Lung (tissue), 12 donors: ENCODE data around the gene LARGE1. TPM values are rescaled to one million over a fixed set of nuclear protein-coding genes. Genes with fewer than 3 reads are reported as not detected.

Experiments used
- ATAC-seq: fragments of 200-7000 bp; cut with Tn5 transposase; one replicate; pipeline ENCODE4 v1.9.1; 2020; ENCODE audit warnings: moderate number of reproducible peaks; ENCODE audit not compliant: insufficient read depth, low FRiP score
- DNase-seq, 3 donors: peaks; one replicate each; pipeline ENCODE4 v3.0.0-alpha.2; 2013 to 2017
- H3K27ac ChIP-seq, 2 donors: one replicate each; pipeline ENCODE4 v1.5.1; 2013; ENCODE audit warnings: mild to moderate bottlenecking in 2 of 2, moderate library complexity in 2 of 2, control low read depth in 1 of 2, inconsistent platforms in 1 of 2, low read depth in 1 of 2, low read length in 1 of 2
- H3K27me3 ChIP-seq, 3 donors: one replicate each; pipeline ENCODE4 v1.5.1; 2013; ENCODE audit warnings: low read length in 2 of 3; ENCODE audit not compliant: control insufficient read depth in 3 of 3, insufficient read depth in 3 of 3
- H3K36me3 ChIP-seq, 4 donors: one replicate each; pipeline ENCODE4 v1.5.1; 2013; ENCODE audit warnings: low read length in 4 of 4, mild to moderate bottlenecking in 1 of 4, moderate library complexity in 1 of 4; ENCODE audit not compliant: control insufficient read depth in 4 of 4, insufficient read depth in 4 of 4
- H3K4me1 ChIP-seq, 5 donors: one replicate each; pipeline ENCODE4 v1.5.1; 2013; ENCODE audit warnings: low read length in 5 of 5, mild to moderate bottlenecking in 2 of 5, moderate library complexity in 1 of 5; ENCODE audit not compliant: control insufficient read depth in 5 of 5, insufficient read depth in 5 of 5
- H3K4me3 ChIP-seq: one replicate; pipeline ENCODE4 v1.5.1; 2013; ENCODE audit warnings: mild to moderate bottlenecking, control low read depth, moderate library complexity
- H3K9ac ChIP-seq, 2 donors: one replicate each; pipeline ENCODE4 v1.5.1; 2013; ENCODE audit warnings: low read length in 2 of 2, control low read depth in 1 of 2; ENCODE audit not compliant: insufficient read depth in 1 of 2
- H3K9me3 ChIP-seq, 4 donors: one replicate each; pipeline ENCODE4 v1.5.1; 2013; ENCODE audit warnings: low read length in 3 of 4, mild to moderate bottlenecking in 1 of 4, moderate library complexity in 1 of 4; ENCODE audit not compliant: control insufficient read depth in 4 of 4, insufficient read depth in 3 of 4
- WGBS, 2 donors: extraction: QIAGEN DNeasy Blood & Tissue Kit; methylation state at CpG; one replicate each; pipeline ENCODE4 v1.1.7; 2013; 5-methylcytosine and 5-hydroxymethylcytosine counted together
- polyA plus RNA-seq, 2 donors: library from polyadenylated mRNA; stranded (reverse); fragments of 200-250 nt; gene quantifications; one replicate each; pipeline ENCODE4 v1.2.1, GENCODE V29; 2013
- total RNA-seq, 2 donors: library from RNA; depleted of rRNA in 1 of 2; stranded (reverse); fragments of >200 nt in 1 of 2; gene quantifications; one replicate each; pipeline ENCODE4 v1.2.1, GENCODE V29; 2014 to 2021
- TF ChIP-seq, protein P1 (sequence below): IDR thresholded peaks from 2 replicates; pipeline ENCODE4 v1.5.1; 2012; ENCODE audit warnings: mild to moderate bottlenecking; ENCODE audit errors: control extremely low read depth, extremely low read depth
- donor health status: control.
- donor health status: control.
- donor health status: Bipolar disorder and iron deficiency.
- donor health status: healthy.
- donor health status: DM: yes; HTN: yes; CAD: no.

LARGE1 gene
- total and polyA plus RNA-seq, 4 donors, result 2.9 to 41.1 (median 15.4) TPM

DNA sequence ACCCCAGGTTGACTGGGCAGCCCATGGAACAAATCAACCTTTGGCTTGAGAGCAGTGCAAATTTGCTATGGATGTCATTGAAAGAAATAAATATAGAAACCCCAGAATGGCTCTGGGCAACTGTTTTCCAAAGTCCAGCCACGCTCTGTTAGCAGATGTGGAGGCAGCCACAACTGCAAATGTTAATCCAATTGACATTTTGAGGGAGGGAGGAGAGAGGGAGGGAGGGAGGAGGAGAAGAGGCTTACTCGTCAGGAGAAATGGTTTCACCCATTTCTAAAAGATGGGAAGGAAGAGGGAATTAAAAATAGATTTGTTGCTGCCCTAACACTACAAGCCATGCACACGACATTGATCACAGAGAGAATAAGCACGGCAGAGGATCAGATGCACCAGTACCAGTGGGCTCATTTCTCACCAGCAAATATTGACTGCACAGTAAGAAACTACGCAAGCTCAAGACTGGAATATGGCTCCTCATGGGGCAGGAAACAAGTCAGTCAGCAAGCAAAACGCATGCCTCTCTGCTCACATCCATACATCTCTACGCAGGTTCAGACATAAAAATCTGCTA, 229.1 kb downstream of the LARGE1 start:
- no peaks in the 10 kb centered on the region for H3K9me3 ChIP-seq
- no peak overlapping the region for H3K9ac ChIP-seq
- 91 to 93% methylated on average over 7 of the region's 7 CpGs for WGBS, 2 donors
- H3K27ac ChIP-seq, result no peak overlapping the region
- H3K36me3 ChIP-seq, result no peaks in the 10 kb centered on the region
- TF ChIP-seq, protein P1, sequence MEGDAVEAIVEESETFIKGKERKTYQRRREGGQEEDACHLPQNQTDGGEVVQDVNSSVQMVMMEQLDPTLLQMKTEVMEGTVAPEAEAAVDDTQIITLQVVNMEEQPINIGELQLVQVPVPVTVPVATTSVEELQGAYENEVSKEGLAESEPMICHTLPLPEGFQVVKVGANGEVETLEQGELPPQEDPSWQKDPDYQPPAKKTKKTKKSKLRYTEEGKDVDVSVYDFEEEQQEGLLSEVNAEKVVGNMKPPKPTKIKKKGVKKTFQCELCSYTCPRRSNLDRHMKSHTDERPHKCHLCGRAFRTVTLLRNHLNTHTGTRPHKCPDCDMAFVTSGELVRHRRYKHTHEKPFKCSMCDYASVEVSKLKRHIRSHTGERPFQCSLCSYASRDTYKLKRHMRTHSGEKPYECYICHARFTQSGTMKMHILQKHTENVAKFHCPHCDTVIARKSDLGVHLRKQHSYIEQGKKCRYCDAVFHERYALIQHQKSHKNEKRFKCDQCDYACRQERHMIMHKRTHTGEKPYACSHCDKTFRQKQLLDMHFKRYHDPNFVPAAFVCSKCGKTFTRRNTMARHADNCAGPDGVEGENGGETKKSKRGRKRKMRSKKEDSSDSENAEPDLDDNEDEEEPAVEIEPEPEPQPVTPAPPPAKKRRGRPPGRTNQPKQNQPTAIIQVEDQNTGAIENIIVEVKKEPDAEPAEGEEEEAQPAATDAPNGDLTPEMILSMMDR, result no peak
- no peaks in the 10 kb centered on the region for H3K27me3 ChIP-seq
- peaks cover 0 to 10% (median 0%) of the 10 kb centered on the region in 5 donors for H3K4me1 ChIP-seq
- DNase-seq, result no peak
- no peak for ATAC-seq
- H3K4me3 ChIP-seq, result no peak overlapping the region

GRCh38 chr22:33688903-33689302, 231.4 kb downstream of the LARGE1 start:
- peaks cover 0 to 10% (median 0%) of the 10 kb centered on the region in 5 donors for H3K4me1 ChIP-seq
- H3K4me3 ChIP-seq, result no peak overlapping the region
- H3K27ac ChIP-seq, result no peak overlapping the region
- H3K9me3 ChIP-seq, result peaks cover 0 to 2% (median 0%) of the 10 kb centered on the region in 4 donors
- TF ChIP-seq, protein P1, result no peak
- H3K36me3 ChIP-seq, result no peaks in the 10 kb centered on the region
- H3K9ac ChIP-seq, result no peak overlapping the region
- DNase-seq, result no peak
- no peak for ATAC-seq
- H3K27me3 ChIP-seq, result no peaks in the 10 kb centered on the region
- WGBS, 2 donors, result 93% methylated on average over 2 of the region's 2 CpGs

- H3K4me1 ChIP-seq, result peaks cover 0 to 10% (median 0%) of the 10 kb centered on the region in 5 donors
- TF ChIP-seq, protein P1, result no peak
- no peaks in the 10 kb centered on the region for H3K36me3 ChIP-seq
- H3K27ac ChIP-seq, result no peak overlapping the region
- no peak for ATAC-seq
- H3K4me3 ChIP-seq, result no peak overlapping the region
- DNase-seq, result no peak
- H3K27me3 ChIP-seq, result no peaks in the 10 kb centered on the region
- H3K9ac ChIP-seq, result no peak overlapping the region
- peaks cover 0 to 2% (median 0%) of the 10 kb centered on the region in 4 donors for H3K9me3 ChIP-seq
- WGBS, 2 donors, result 92 to 94% methylated on average over 10 of the region's 10 CpGs
Measured at GRCh38 chr22:33687464-33687863, 232.8 kb downstream of the LARGE1 start.

DNA sequence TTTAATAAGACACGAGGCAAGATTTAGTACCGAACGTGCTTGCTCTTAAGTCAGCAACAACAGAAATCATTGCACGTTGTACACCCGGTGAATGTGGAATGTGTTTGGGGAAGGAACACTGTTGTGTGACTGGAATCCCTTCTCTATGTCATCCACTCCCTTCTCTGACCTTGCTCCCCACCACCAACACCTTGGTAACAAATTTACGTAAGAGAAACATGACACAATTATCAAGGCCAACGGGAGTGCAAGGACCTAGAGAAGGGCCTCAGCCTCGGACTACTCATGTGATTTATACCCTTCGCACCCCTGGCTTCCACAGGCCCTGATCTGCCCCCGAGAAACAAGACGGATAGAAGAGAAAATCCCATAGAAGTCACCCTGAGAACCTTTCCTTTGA, 236.2 kb downstream of the LARGE1 start:
- H3K9ac ChIP-seq, result no peak overlapping the region
- no peaks in the 10 kb centered on the region for H3K27me3 ChIP-seq
- DNase-seq (no peak), ATAC-seq (no peak)
- H3K9me3 ChIP-seq, result peaks cover 0 to 4% (median 0%) of the 10 kb centered on the region in 4 donors
- no peak overlapping the region for H3K4me3 ChIP-seq
- H3K4me1 ChIP-seq, result no peaks in the 10 kb centered on the region
- H3K36me3 ChIP-seq, result no peaks in the 10 kb centered on the region
- 92 to 94% methylated on average over 11 of the region's 11 CpGs for WGBS, 2 donors
- H3K27ac ChIP-seq, result no peak overlapping the region
- TF ChIP-seq, protein P1, result no peak
